HG03060 (cell line): ENCODE data around the gene TSPAN18.

Experiments used
- ATAC-seq: cut with Tn5 transposase; IDR thresholded peaks from one replicate; pipeline ENCODE4 v1.9.1; 2021; ENCODE audit warnings: low read depth, moderate number of reproducible peaks; ENCODE audit not compliant: unreplicated experiment

Gene TSPAN18

DNA sequence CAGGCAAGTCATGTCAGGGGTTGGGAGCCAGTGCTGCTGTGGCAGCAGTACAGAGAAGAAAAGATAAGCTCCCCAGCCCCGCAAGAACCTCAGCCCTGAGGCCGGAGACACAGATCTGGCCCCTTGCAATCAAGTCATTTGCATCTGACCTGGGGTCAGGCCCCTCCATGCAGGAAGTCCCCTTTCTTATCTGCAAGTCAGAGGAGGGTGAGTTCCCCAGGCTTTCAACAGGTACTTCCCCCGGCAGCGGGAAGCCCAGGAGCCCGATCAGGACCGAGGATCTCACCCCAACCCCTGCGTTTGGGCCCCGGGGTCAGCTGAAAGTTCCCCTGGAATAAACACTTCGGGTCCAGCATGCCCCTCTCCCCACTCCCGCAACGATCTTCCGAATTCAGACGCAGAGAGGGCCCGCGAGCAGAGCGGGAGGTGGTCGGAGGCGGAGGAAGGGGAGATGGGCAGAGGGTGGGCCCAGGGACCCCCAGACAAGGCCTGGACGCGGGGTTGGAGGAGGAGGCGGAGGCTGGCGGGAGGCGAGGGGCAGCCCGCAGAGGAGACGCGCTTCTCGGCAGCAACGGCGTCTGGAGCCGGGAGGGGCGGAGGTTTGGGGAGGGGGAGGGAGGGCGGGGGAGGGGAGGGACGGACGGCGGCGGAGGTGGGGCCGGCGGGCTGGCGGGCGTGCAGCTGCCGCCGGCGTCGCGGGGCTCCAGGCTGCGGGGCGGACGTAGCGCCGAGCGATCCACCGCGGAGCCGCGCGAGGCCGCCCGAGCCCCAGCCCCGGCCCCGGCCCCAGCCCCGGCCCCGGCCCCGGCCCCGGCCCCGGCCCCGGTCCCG lies at the start of gene TSPAN18:
TSS of gene TSPAN18 (plus strand) at position 680 of the 831 bp plus-strand sequence. CDS start 179,455 bp downstream, outside the sequence.
- ATAC-seq: peak; percentile 87

DNA sequence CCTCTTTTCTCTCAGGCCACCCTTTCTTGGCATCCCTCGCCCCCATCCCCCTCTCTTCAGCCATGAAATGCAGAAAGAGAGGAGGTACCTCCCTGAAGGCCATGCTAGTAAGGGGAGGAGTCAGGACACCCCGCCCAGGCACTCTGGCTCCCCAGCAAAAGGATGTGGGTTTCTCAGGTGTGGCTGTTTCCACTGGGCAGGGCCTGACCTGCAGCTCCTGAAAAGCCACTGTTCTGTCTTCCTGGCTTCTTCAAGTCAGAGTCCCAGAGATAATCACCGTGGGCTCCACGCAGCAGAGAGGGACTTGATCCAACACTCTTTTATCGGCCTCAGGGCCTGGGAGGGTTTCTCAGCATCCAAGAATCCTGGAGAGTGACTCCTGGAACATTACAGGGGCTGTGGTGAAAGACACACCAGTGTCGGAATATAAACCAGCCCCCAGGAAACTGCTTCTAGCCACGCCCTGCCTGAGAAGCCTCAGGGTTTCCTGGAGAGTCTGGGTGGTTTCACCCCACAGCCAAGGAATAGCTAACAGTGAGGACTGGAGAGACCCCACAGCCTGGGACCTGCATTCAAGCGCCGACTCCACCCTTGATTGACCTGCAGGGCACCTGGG lies 45.7 kb upstream of the TSPAN18 start:
- ATAC-seq: no peak

DNA sequence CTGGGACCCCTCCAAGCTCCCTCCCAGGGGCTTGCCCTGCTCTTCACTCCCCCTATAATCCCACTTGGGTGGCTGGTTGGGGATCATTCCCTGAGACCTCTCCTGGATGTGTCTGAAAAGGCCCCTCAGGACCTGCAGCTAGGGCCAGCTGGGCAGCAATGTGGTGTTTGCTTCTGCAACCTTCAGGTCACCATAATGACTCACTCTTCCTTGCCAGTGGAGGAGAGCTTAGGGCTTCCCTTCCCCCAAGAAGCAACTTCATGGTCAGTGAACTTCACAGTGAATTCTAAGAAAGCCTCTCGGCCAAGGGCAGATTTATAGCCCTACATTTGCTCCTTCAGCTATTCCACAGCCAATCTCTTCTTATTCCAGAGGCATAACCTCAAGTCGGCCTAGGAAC lies 45.1 kb upstream of the TSPAN18 start:
- ATAC-seq: no peak

- no peak for ATAC-seq
These were observed 41.9 kb upstream of the TSPAN18 start for GRCh38 chr11:44684859-44685281.

- no peak for ATAC-seq
These were observed 39.4 kb upstream of the TSPAN18 start for GRCh38 chr11:44687388-44687787.

DNA sequence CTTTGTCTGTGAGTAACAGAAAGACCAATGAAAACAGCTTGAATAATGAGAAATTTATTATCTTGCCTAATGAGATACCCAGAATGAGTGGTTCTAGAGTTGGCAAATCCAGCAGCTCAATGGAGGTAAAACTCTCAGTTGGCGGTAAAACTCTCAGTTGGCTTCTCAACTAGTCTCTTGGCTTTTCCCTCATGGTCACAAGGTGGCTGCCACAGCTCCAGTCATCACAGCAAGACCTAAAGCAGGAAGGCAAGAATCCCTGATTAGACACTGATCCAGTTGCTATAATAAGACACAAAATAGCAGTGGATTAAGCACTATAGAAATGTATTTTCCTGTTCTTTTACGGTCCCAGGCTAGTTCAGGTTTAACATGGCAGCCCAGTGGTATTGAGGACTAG lies 37.5 kb upstream of the TSPAN18 start:
- ATAC-seq: no peak

GRCh38 chr11:44690651-44691050 lies 36.1 kb upstream of the TSPAN18 start:
- ATAC-seq: no peak

GRCh38 chr11:44692460-44692859 lies 34.3 kb upstream of the TSPAN18 start:
- ATAC-seq: no peak

GRCh38 chr11:44693654-44694119 lies 33.1 kb upstream of the TSPAN18 start:
- no peak for ATAC-seq

DNA sequence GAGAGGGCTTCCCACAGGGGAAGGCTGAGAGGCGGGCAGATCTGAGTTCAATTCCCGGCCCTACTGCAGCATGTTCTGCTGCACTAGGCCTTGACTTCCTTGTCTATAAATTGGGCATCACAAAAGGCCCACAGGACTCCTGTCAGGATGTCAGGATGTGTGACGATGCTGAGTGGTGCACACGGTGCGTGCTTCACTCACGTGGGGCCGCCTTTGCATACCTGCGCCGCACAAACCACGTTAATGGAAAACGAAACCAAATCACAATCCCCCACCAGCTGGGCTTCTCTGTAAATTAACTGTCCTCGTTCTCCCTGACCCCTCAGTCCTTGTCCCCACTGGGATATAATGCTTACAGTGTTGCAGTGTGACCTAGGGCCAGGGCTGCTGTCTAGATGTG lies 32.3 kb upstream of the TSPAN18 start:
- no peak for ATAC-seq

DNA sequence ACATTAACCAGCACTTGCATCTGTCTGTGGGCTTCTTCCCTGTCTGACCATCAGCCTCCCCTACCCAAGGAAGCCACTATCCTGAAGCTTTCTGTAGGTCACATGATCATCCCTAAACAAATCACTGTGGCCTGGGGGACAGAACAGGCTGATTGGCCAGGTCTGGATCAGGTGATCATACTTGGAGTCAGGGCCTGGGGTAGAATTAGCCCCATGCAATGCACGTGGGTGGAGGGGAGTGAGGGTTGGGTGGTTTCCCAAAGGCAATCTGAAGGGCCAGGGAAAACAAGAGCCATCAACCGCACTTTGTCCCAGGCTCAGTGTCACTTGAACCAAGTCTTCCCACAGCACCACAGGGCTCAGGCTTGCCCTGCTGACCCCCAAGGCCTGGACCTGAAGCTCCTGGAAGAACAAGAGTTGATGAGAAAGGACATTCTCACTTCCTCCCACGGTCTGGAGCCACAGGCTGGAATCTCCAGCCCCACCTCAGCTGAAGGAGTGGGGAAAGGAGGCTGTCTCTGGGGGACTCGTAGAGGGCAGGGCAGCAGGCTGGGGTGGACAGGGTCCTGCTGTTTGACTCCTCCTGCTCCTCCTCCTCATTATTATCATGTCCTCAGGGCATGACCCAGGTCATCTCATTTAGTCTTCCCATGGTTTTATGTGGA lies 31.5 kb upstream of the TSPAN18 start:
- ATAC-seq: no peak

GRCh38 chr11:44698252-44698912 lies 28.4 kb upstream of the TSPAN18 start:
- no peak for ATAC-seq

DNA sequence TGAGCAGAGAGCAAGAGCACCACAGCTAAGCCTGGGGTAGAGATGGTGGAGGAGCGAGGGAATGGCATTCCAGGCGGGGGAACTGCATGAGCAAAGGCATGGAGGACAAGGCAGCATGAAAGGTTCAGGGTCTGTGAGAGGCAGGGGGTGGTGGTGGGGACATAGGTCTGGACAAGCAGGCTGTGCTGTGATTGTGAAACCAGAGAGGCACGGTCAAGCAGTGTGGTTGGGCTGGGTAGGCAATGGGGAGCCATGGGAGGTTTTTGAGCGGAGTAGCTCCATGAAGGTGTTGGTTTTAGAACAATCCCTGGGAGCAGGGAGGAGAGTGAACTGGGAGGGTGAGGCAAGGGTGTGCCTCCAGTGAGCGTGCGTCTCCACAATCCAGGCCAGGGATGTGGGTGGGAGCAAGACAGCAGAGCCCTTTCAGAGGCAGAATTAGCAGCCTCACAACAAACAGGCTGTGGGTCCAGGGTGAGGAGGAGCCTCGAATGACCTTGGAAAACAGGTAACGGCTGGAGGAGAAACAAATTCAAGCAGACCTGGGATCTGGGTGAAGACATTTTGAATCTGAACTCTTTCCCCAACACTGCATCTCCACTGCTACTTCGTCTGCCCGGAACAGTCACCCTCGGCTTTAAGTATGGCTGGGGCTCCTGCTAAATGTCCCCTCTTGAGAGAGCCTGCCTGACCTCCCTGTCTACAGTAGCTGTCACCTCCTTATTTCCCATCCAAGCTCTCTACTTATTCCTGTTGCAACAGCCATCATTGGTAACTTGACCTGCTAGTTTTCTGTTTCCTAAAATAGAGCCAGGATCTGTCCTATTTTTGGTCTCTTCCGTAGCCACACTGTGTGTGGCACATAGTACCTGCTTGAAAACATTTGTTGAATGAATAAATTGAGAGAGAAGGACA lies 27.0 kb upstream of the TSPAN18 start:
- no peak for ATAC-seq

GRCh38 chr11:44701276-44701675 lies 25.5 kb upstream of the TSPAN18 start:
- no peak for ATAC-seq

- no peak for ATAC-seq
These were observed 23.9 kb upstream of the TSPAN18 start for GRCh38 chr11:44702889-44703288.

DNA sequence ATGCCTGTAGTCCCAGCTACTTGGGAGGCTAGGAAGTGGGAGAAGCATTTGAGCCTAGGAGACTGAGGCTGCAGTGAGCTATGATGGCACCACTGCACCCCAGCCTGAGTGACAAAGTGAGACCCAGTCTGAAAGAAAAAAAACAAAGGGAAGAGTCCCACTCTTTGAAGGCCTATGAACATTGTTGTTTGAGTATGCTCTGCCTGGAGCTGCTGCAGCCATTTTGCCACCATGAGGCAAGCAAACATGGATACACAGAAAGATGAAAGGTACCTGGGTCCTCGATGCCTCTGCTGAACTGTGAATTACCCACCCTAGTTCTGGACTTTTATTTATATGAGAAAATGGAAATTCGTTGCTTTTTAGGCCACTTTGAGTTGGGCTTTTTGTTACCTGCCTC lies 19.7 kb upstream of the TSPAN18 start:
- no peak for ATAC-seq

DNA sequence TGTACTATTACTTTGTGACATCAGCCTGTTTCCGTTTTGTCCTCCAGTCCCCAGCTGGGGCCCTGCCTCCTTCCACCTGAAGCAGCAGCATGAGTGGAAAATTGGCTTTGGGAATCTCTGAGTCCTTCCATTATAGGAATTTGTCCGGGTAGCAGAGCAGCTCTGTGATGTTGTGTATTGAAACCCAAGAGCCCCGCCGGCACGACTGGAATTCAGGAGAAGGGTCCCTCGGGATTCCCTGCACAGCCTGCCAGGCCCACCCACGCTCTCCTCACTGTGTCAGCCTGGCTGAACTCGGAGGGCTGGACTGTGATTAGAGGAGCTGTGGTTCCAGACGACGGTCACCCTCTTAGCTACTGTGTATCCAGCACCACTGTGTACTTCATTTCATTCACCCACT lies 18.8 kb upstream of the TSPAN18 start:
- ATAC-seq: no peak

- no peak for ATAC-seq
These were observed 18.1 kb upstream of the TSPAN18 start for GRCh38 chr11:44708523-44709280.

DNA sequence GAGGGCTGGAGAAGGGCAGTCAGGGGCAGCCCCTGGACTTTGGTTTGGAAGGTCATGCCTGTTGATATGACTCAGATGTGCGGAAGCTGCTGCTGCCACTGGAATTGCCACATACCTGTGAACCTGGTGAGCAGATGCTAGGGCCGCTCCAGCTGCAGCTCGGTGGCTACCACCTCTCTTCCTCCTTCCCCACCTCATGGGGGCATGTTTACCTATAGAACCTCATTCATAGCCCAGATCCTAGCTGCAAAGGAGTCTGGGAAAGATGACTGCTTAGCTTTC lies 17.5 kb upstream of the TSPAN18 start:
- no peak for ATAC-seq
